ENCODE data around the gene SREK1IP1.
A peak's percentile ranks its signal among the peaks of the same experiment; 100 is the strongest.
"Not testable (repeated sequence)": the region's sequence is repeated elsewhere in the genome, so short reads cannot be mapped to it uniquely, and the experiment has no call there.

SREK1IP1 gene

GRCh38 chr5:64766941-64767340 is 1.6 kb downstream of the SREK1IP1 start:
- DNase-seq = no peak
- intact Hi-C loops (cut with DNase I) = no loop called here

- no peak for DNase-seq
- intact Hi-C loops (cut with DNase I) = no loop called here
Measured at GRCh38 chr5:64765804-64766504, 2.5 kb downstream of the SREK1IP1 start.

GRCh38 chr5:64763948-64764503 is 4.5 kb downstream of the SREK1IP1 start:
- intact Hi-C loops (cut with DNase I) = no loop called here
- DNase-seq = no peak

- intact Hi-C loops (cut with DNase I) = no loop called here
Measured at GRCh38 chr5:64759960-64760660, 8.4 kb downstream of the SREK1IP1 start.

GRCh38 chr5:64758901-64759300 is 9.6 kb downstream of the SREK1IP1 start:
- intact Hi-C loops (cut with DNase I) = no loop called here

More at GRCh38 chr5:64759960-64760660, 8.4 kb downstream of the SREK1IP1 start:
- DNase-seq = no peak

GRCh38 chr5:64754066-64754465 is 14.4 kb downstream of the SREK1IP1 start:
- intact Hi-C loops (cut with DNase I) = no loop called here
- DNase-seq = no peak

More at GRCh38 chr5:64758901-64759300, 9.6 kb downstream of the SREK1IP1 start:
- no peak for DNase-seq

GRCh38 chr5:64749385-64749784 is 19.1 kb downstream of the SREK1IP1 start:
- intact Hi-C loops (cut with DNase I) = no loop called here
- no peak for DNase-seq

GRCh38 chr5:64746446-64746845 is 22.0 kb downstream of the SREK1IP1 start:
- DNase-seq = no peak
- intact Hi-C loops (cut with DNase I) = no loop called here

- intact Hi-C loops (cut with DNase I) = no loop called here
- DNase-seq = no peak
Measured at GRCh38 chr5:64744914-64745313, 23.6 kb downstream of the SREK1IP1 start.

GRCh38 chr5:64742821-64743220 is 25.7 kb downstream of the SREK1IP1 start:
- intact Hi-C loops (cut with DNase I) = no loop called here

GRCh38 chr5:64742411-64742810 is 26.1 kb downstream of the SREK1IP1 start:
- no peak for DNase-seq
- intact Hi-C loops (cut with DNase I) = no loop called here

More at GRCh38 chr5:64742821-64743220, 25.7 kb downstream of the SREK1IP1 start:
- no peak for DNase-seq

- no peak for DNase-seq
- intact Hi-C loops (cut with DNase I) = no loop called here
Measured at GRCh38 chr5:64727150-64727549, 41.3 kb downstream of the SREK1IP1 start.

GRCh38 chr5:64722588-64722987 is 45.9 kb downstream of the SREK1IP1 start:
- no peak for DNase-seq
- intact Hi-C loops (cut with DNase I) = no loop called here

GRCh38 chr5:64714495-64714894 is 54.0 kb downstream of the SREK1IP1 start:
- intact Hi-C loops (cut with DNase I); DNase-seq: not testable (repeated sequence)

GRCh38 chr5:64707191-64707590 is 61.3 kb downstream of the SREK1IP1 start:
- DNase-seq = no peak
- intact Hi-C loops (cut with DNase I) = no loop called here

- intact Hi-C loops (cut with DNase I); DNase-seq: not testable (repeated sequence)
Measured at GRCh38 chr5:64706074-64706473, 62.4 kb downstream of the SREK1IP1 start.

GRCh38 chr5:64700765-64701164 is 67.7 kb downstream of the SREK1IP1 start:
- intact Hi-C loops (cut with DNase I) = no loop called here
- no peak for DNase-seq

GRCh38 chr5:64696414-64696813 is 72.1 kb downstream of the SREK1IP1 start:
- DNase-seq; intact Hi-C loops (cut with DNase I): not testable (repeated sequence)

GRCh38 chr5:64693636-64694035 is 74.9 kb downstream of the SREK1IP1 start:
- no peak for DNase-seq
- intact Hi-C loops (cut with DNase I) = no loop called here

- intact Hi-C loops (cut with DNase I) = no loop called here
- no peak for DNase-seq
Measured at GRCh38 chr5:64691291-64691690, 77.2 kb downstream of the SREK1IP1 start.

GRCh38 chr5:64690417-64691151 is 77.9 kb downstream of the SREK1IP1 start, which contains the start of gene SHISAL2B:
Gene SHISAL2B (plus strand): TSS chr5:64690503. CDS start chr5:64690624, 121 bp downstream.
- intact Hi-C loops (cut with DNase I) = no loop called here
- DNase-seq = peak in 7 of 10 donors; percentile 4 to 88 (median 22)

Measured in posterior cingulate gyrus (tissue), 11 donors.